Hematopoietic multipotent progenitor cell treated with erythropoietin and hydrocortisone succinate and interleukin-3 and kit ligand, for 17 days (in vitro differentiated cells): ENCODE results near the gene RUNDC1.
"Not testable (repeated sequence)": the region's sequence is repeated elsewhere in the genome, so short reads cannot be mapped to it uniquely, and the experiment has no call there.

ENCODE experiments used
- DNase-seq: peaks from one replicate; pipeline ENCODE4 v3.0.0-alpha.2; 2015; ENCODE audit warnings: low spot score

The RUNDC1 gene

GRCh38 chr17:42991471-42991870 is 11.1 kb downstream of the RUNDC1 start:
- no peak for DNase-seq

GRCh38 chr17:42992872-42993271 is 12.5 kb downstream of the RUNDC1 start:
- DNase-seq, result no peak

- DNase-seq, result not testable (repeated sequence)
These were observed 13.5 kb downstream of the RUNDC1 start for GRCh38 chr17:42993913-42994312.

GRCh38 chr17:42997390-42997983 is 17.1 kb downstream of the RUNDC1 start:
- DNase-seq, result peak; percentile 20

- peak; percentile 98 for DNase-seq
These were observed 17.9 kb downstream of the RUNDC1 start, which contains the start of gene RPL27 for GRCh38 chr17:42997984-42998938. RPL27 (plus strand) TSS chr17:42998419; CDS start chr17:42998751, 332 bp downstream.

- no peak for DNase-seq
These were observed 18.7 kb downstream of the RUNDC1 start for GRCh38 chr17:42999003-42999525.

GRCh38 chr17:43000894-43001293 is 20.5 kb downstream of the RUNDC1 start:
- not testable (repeated sequence) for DNase-seq

GRCh38 chr17:43003542-43004172 is 23.3 kb downstream of the RUNDC1 start:
- DNase-seq, result no peak

- DNase-seq, result peak; percentile 78
These were observed 26.5 kb downstream of the RUNDC1 start, which contains the start of gene IFI35 for GRCh38 chr17:43006639-43007551. IFI35 (plus strand) TSS chr17:43006784; CDS start chr17:43006948, 164 bp downstream.

- DNase-seq, result no peak
These were observed 30.4 kb downstream of the RUNDC1 start for GRCh38 chr17:43010667-43011308.

- no peak for DNase-seq
These were observed 31.5 kb downstream of the RUNDC1 start for GRCh38 chr17:43011728-43012472.

GRCh38 chr17:43013296-43013695 is 32.9 kb downstream of the RUNDC1 start:
- no peak for DNase-seq

- DNase-seq, result no peak
These were observed 33.8 kb downstream of the RUNDC1 start for GRCh38 chr17:43014020-43014648.

- DNase-seq, result no peak
These were observed 34.5 kb downstream of the RUNDC1 start for GRCh38 chr17:43014649-43015542.

- DNase-seq, result no peak
These were observed 35.2 kb downstream of the RUNDC1 start for GRCh38 chr17:43015579-43015978.

- no peak for DNase-seq
These were observed 35.9 kb downstream of the RUNDC1 start for GRCh38 chr17:43016216-43016615.

GRCh38 chr17:43018008-43018853 is 37.9 kb downstream of the RUNDC1 start:
- DNase-seq, result no peak
